PC-3 (cell line): Measurements from ENCODE around the gene PPCDC. TPM values are rescaled to one million over a fixed set of nuclear protein-coding genes. Genes with fewer than 3 reads are reported as not detected.

ENCODE experiments used
- ATAC-seq: fragments of 200-7000 bp; cut with Tn5 transposase; 2 replicates; pipeline ENCODE4 v1.9.1; 2020; ENCODE audit warnings: mild to moderate bottlenecking, moderate library complexity
- BruUV-seq: library from RNA; stranded (reverse); fragments of 400-500 nt; replicated peaks from 2 replicates; lab custom pipeline; 2021; lab: Mats Ljungman, UMichigan
- CTCF ChIA-PET: fragments of 300-600 bp; sonication (Branson Sonifier 250); formaldehyde crosslinking; loops from one replicate; lab custom pipeline; 2022; ENCODE audit warnings: antibody characterized with exemption; lab: Charles Lee
- POLR2A ChIA-PET: fragments of 300-600 bp; sonication (Branson Sonifier 250); formaldehyde crosslinking; loops from one replicate; lab custom pipeline; 2022; ENCODE audit warnings: antibody characterized with exemption; ENCODE audit not compliant: unreplicated experiment; lab: Charles Lee
- DNase-seq: peaks from one replicate; pipeline ENCODE4 v3.0.0-alpha.2; 2015
- H2AFZ ChIP-seq: fragments of 300-600 bp; sonication (generic); 2 replicates; pipeline ENCODE4 v1.6.0; 2016; ENCODE audit warnings: antibody characterized with exemption, low read length
- H3F3A ChIP-seq: fragments of 300-600 bp; sonication (generic); one replicate; pipeline ENCODE4 v1.6.0; 2017; ENCODE audit warnings: antibody characterized with exemption, low read length, control low read depth, mild to moderate bottlenecking; ENCODE audit not compliant: unreplicated experiment
- H3K27ac ChIP-seq: fragments of 300-600 bp; sonication (generic); 2 replicates; pipeline ENCODE4 v1.5.1; 2016; ENCODE audit warnings: mild to moderate bottlenecking, low read length
- H3K27me3 ChIP-seq: fragments of 300-600 bp; sonication (generic); 2 replicates; pipeline ENCODE4 v1.6.1; 2016; ENCODE audit warnings: low read length, mixed read lengths
- H3K36me3 ChIP-seq: fragments of 300-600 bp; sonication (generic); 2 replicates; pipeline ENCODE4 v1.6.1; 2016; ENCODE audit warnings: low read depth, mixed run types, low read length, mixed read lengths
- H3K4me1 ChIP-seq: fragments of 300-600 bp; sonication (generic); 2 replicates; pipeline ENCODE4 v1.5.1; 2016; ENCODE audit warnings: low read length; ENCODE audit not compliant: insufficient read depth
- H3K4me2 ChIP-seq: fragments of 300-600 bp; sonication (generic); 2 replicates; pipeline ENCODE4 v1.6.0; 2016; ENCODE audit warnings: low read length
- H3K4me3 ChIP-seq: fragments of 300-600 bp; sonication (generic); 2 replicates; pipeline ENCODE4 v1.5.1; 2016; ENCODE audit warnings: mild to moderate bottlenecking, low read length, mixed read lengths
- H3K79me2 ChIP-seq: fragments of 300-600 bp; sonication (generic); 2 replicates; pipeline ENCODE4 v1.6.1; 2017; ENCODE audit warnings: low read length, mixed read lengths
- H3K9ac ChIP-seq: fragments of 300-600 bp; sonication (generic); 2 replicates; pipeline ENCODE4 v1.6.0; 2016; ENCODE audit warnings: mild to moderate bottlenecking, low read length
- H3K9me2 ChIP-seq: fragments of 300-600 bp; sonication (generic); replicated peaks from 2 replicates; pipeline ENCODE4 v1.6.1; 2016; ENCODE audit warnings: mixed run types, low read length, mixed read lengths
- H3K9me3 ChIP-seq: fragments of 300-600 bp; sonication (generic); 2 replicates; pipeline ENCODE4 v1.6.1; 2016; ENCODE audit warnings: low read length, mixed read lengths
- H4K20me1 ChIP-seq: fragments of 300-600 bp; sonication (generic); 2 replicates; pipeline ENCODE4 v1.6.1; 2016; ENCODE audit warnings: low read length, mixed read lengths
- EZH2 ChIP-seq: fragments of 300-600 bp; sonication (generic); IDR thresholded peaks from one replicate; pipeline ENCODE4 v1.6.1; 2017; ENCODE audit warnings: antibody characterized with exemption, mild to moderate bottlenecking, low read length; ENCODE audit not compliant: unreplicated experiment
- EZH2phosphoT487 ChIP-seq: fragments of 300-600 bp; sonication (generic); IDR thresholded peaks from 2 replicates; pipeline ENCODE4 v1.6.1; 2018; ENCODE audit warnings: mild to moderate bottlenecking, antibody characterized with exemption, low read length, borderline replicate concordance
- intact Hi-C: fragments of 100-400 bp; cut with micrococcal nuclease; formaldehyde crosslinking; loops from 2 replicates; pipeline ENCODE4 v1.9.0; 2023
- total RNA-seq: library from RNA; depleted of rRNA; stranded (reverse); fragments of >200 nt; gene quantifications from 2 replicates; pipeline ENCODE4 v1.2.3, GENCODE V29; 2014
- TF ChIP-seq, protein P1 (sequence below): fragments of 300-600 bp; sonication (generic); conservative IDR thresholded peaks from 2 replicates; pipeline ENCODE4 v1.5.1; 2017; ENCODE audit warnings: antibody characterized with exemption, low read depth, mild to moderate bottlenecking, low read length

Gene PPCDC
- total RNA-seq, 1 experiment from 2014 or later, result 31.5 TPM

- no peaks in the 10 kb centered on the region for H3K27me3 ChIP-seq
- no peaks in the 10 kb centered on the region for H3F3A ChIP-seq
- BruUV-seq, result no TSS peak
- no peaks in the 10 kb centered on the region for H3K36me3 ChIP-seq
- CTCF ChIA-PET, result no interaction called here
- TF ChIP-seq EZH2 (no peak), EZH2phosphoT487 (no peak)
- TF ChIP-seq, protein P1, sequence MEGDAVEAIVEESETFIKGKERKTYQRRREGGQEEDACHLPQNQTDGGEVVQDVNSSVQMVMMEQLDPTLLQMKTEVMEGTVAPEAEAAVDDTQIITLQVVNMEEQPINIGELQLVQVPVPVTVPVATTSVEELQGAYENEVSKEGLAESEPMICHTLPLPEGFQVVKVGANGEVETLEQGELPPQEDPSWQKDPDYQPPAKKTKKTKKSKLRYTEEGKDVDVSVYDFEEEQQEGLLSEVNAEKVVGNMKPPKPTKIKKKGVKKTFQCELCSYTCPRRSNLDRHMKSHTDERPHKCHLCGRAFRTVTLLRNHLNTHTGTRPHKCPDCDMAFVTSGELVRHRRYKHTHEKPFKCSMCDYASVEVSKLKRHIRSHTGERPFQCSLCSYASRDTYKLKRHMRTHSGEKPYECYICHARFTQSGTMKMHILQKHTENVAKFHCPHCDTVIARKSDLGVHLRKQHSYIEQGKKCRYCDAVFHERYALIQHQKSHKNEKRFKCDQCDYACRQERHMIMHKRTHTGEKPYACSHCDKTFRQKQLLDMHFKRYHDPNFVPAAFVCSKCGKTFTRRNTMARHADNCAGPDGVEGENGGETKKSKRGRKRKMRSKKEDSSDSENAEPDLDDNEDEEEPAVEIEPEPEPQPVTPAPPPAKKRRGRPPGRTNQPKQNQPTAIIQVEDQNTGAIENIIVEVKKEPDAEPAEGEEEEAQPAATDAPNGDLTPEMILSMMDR, result no peak
- peak overlapping the region; percentile 19; the same call in 1 of the 2 replicates for H3K9ac ChIP-seq
- no peak for ATAC-seq
- no peak overlapping the region for H3K27ac ChIP-seq
- H3K9me2 ChIP-seq, result no peaks in the 10 kb centered on the region
- peaks cover 17% of the 10 kb centered on the region for H3K4me1 ChIP-seq
- H3K79me2 ChIP-seq, result peaks cover 22% of the 10 kb centered on the region
- peak overlapping the region; percentile 74 for H2AFZ ChIP-seq
- H3K4me2 ChIP-seq, result peak overlapping the region; percentile 83; the same call in 1 of the 2 replicates
- POLR2A ChIA-PET, result no interaction called here
- H3K9me3 ChIP-seq, result no peaks in the 10 kb centered on the region
- DNase-seq, result no peak
- H4K20me1 ChIP-seq, result no peaks in the 10 kb centered on the region
- intact Hi-C loops, result no loop called here
- H3K4me3 ChIP-seq, result 0 out of 2 replicates have a peak overlapping the region, but pooled peaks have one; percentile 28
Observed at GRCh38 chr15:75022783-75023180, 608 bp upstream of the PPCDC start.

- Histone ChIP-seq H3K27me3 (no peaks in the 10 kb centered on the region), H3F3A (no peaks in the 10 kb centered on the region), H3K9ac (peak overlapping the region; percentile 100), H3K27ac (peak overlapping the region; percentile 59), H3K4me2 (peak overlapping the region; percentile 83), H3K4me3 (peak overlapping the region; percentile 95), H3K79me2 (peaks cover 22% of the 10 kb centered on the region), H2AFZ (peak overlapping the region; percentile 90), H4K20me1 (no peaks in the 10 kb centered on the region), H3K9me2 (no peaks in the 10 kb centered on the region), H3K4me1 (peaks cover 17% of the 10 kb centered on the region), H3K36me3 (no peaks in the 10 kb centered on the region), H3K9me3 (no peaks in the 10 kb centered on the region)
- no peak for TF ChIP-seq EZH2
- TF ChIP-seq EZH2phosphoT487, result no peak
- TF ChIP-seq, protein P1, result no peak
- intact Hi-C loops, result no loop called here
- DNase-seq, result peak; percentile 27
- POLR2A ChIA-PET, result interaction anchor here (0.5 kb wide), 1 partner anchor 178 kb away, joined by 3 read pairs; no protein-coding TSS in a partner anchor
- CTCF ChIA-PET, result interaction anchor here (0.6 kb wide), 1 partner anchor 179 kb away, joined by 3 read pairs; no protein-coding TSS in a partner anchor
- peak; percentile 10; the same call in 1 of the 2 replicates for ATAC-seq
- BruUV-seq, result TSS peak; percentile 90
Observed at GRCh38 chr15:75023872-75024636, 664 bp downstream of the PPCDC start.

DNA sequence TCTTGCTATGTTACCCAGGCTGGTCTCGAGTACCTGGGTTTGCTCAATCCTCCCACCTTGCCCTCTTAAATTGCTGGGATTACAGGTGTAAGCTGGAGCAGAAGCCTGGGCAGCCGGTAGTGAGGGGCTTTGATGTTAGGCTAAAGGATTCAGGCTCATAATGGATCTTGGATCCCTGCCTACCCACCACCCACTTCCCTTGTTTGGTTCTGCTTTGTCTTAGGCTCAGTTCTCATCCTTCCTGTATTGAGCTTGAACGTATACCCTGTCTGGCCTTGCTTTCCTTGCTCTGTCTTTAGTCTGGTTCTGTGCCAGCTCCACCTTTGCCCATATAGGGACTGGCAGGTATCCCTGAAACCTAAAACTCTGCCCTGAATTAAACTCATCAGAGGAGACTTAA lies 1.7 kb downstream of the PPCDC start:
- Histone ChIP-seq H3K9me3 (no peaks in the 10 kb centered on the region), H4K20me1 (no peaks in the 10 kb centered on the region), H3K9me2 (no peaks in the 10 kb centered on the region), H3K9ac (no peak overlapping the region; the same call in 1 of the 2 replicates), H3K27me3 (no peaks in the 10 kb centered on the region), H3K36me3 (no peaks in the 10 kb centered on the region), H3F3A (no peaks in the 10 kb centered on the region), H3K4me3 (0 out of 2 replicates have a peak overlapping the region, but pooled peaks have one; percentile 14), H3K4me2 (peak overlapping the region; percentile 83), H2AFZ (no peak overlapping the region), H3K27ac (peak overlapping the region; percentile 46), H3K4me1 (peaks cover 25% of the 10 kb centered on the region), H3K79me2 (peaks cover 22% of the 10 kb centered on the region)
- ATAC-seq (no peak), DNase-seq (no peak)
- TF ChIP-seq, protein P1, result no peak
- TF ChIP-seq EZH2phosphoT487 (no peak), EZH2 (no peak)
- intact Hi-C loops, result no loop called here
- BruUV-seq, result no TSS peak
- CTCF ChIA-PET, result no interaction called here
- POLR2A ChIA-PET, result no interaction called here
